ENCODE measurements around the gene SUGCT. TPM values are rescaled to one million over a fixed set of nuclear protein-coding genes. Genes with fewer than 3 reads are reported as not detected.
A peak's percentile ranks its signal among the peaks of the same experiment; 100 is the strongest.
"Not testable (repeated sequence)": the region's sequence is repeated elsewhere in the genome, so short reads cannot be mapped to it uniquely, and the experiment has no call there.

SUGCT gene
- 1 to 10 TPM in 1 of 2 donors, under 1 TPM in 1; 0.74 to 1.3 TPM for total RNA-seq

GRCh38 chr7:40134428-40135316, at the start of gene SUGCT, which contains the start of gene MPLKIP:
SUGCT (plus strand) TSS chr7:40135005.
MPLKIP (minus strand) TSS chr7:40134622; CDS start chr7:40134567, 55 bp downstream.
- Mint-ChIP-seq H3K27ac (peak within 1 kb of the TSS; percentile 83 to 92), H3K36me3 (no peaks in the 10 kb centered on the region), H3K9me3 (no peaks in the 10 kb centered on the region), H3K4me1 (ENCODE audit: low read depth in 2 of 2) (peaks cover 10 to 12% of the 10 kb centered on the region in 2 donors), H3K27me3 (peaks cover 8 to 9% of the 10 kb centered on the region in 2 donors), H3K4me3 (peak within 1 kb of the TSS; percentile 94)
- DNase-seq (ENCODE audit: low spot score) (peak; percentile 84), ATAC-seq (peak; percentile 95 to 96)

GRCh38 chr7:40092182-40092581, 42.6 kb upstream of the SUGCT start:
- Mint-ChIP-seq H3K27me3 (no peaks in the 10 kb centered on the region), H3K4me3 (no peak overlapping the region), H3K27ac (no peak overlapping the region)

GRCh38 chr7:40093631-40094350, 41.0 kb upstream of the SUGCT start:
- ATAC-seq (no peak), DNase-seq (ENCODE audit: low spot score) (no peak)
- H3K4me3 Mint-ChIP-seq: no peak overlapping the region
- no peak overlapping the region for H3K27ac Mint-ChIP-seq
- peaks cover 0 to 7% of the 10 kb centered on the region in 2 donors for H3K4me1 Mint-ChIP-seq (ENCODE audit: low read depth in 2 of 2)
- no peaks in the 10 kb centered on the region for H3K27me3 Mint-ChIP-seq
- H3K36me3 Mint-ChIP-seq: peaks cover 19% of the 10 kb centered on the region
- no peaks in the 10 kb centered on the region for H3K9me3 Mint-ChIP-seq

More at GRCh38 chr7:40092182-40092581, 42.6 kb upstream of the SUGCT start:
- Mint-ChIP-seq H3K4me1 (ENCODE audit: low read depth in 2 of 2) (peaks cover 0 to 7% of the 10 kb centered on the region in 2 donors), H3K36me3 (peaks cover 15% of the 10 kb centered on the region), H3K9me3 (no peaks in the 10 kb centered on the region)
- no peak for DNase-seq (ENCODE audit: low spot score)
- no peak for ATAC-seq

GRCh38 chr7:40095230-40095629, 39.6 kb upstream of the SUGCT start:
- ATAC-seq: no peak
- H3K4me3 Mint-ChIP-seq: no peak overlapping the region
- H3K36me3 Mint-ChIP-seq: peaks cover 14% of the 10 kb centered on the region

GRCh38 chr7:40095695-40096327, 39.0 kb upstream of the SUGCT start:
- H3K27me3 Mint-ChIP-seq: no peaks in the 10 kb centered on the region
- no peak overlapping the region for H3K27ac Mint-ChIP-seq
- no peak for DNase-seq (ENCODE audit: low spot score)
- peaks cover 14% of the 10 kb centered on the region for H3K36me3 Mint-ChIP-seq
- ATAC-seq: no peak
- no peak overlapping the region for H3K4me3 Mint-ChIP-seq
- H3K4me1 Mint-ChIP-seq (ENCODE audit: low read depth in 2 of 2): peaks cover 0 to 4% of the 10 kb centered on the region in 2 donors
- no peaks in the 10 kb centered on the region for H3K9me3 Mint-ChIP-seq

More at GRCh38 chr7:40095230-40095629, 39.6 kb upstream of the SUGCT start:
- H3K4me1 Mint-ChIP-seq (ENCODE audit: low read depth in 2 of 2): peaks cover 0 to 4% of the 10 kb centered on the region in 2 donors
- no peaks in the 10 kb centered on the region for H3K27me3 Mint-ChIP-seq
- DNase-seq (ENCODE audit: low spot score): no peak
- no peaks in the 10 kb centered on the region for H3K9me3 Mint-ChIP-seq
- no peak overlapping the region for H3K27ac Mint-ChIP-seq

GRCh38 chr7:40097728-40098127, 37.1 kb upstream of the SUGCT start:
- DNase-seq (ENCODE audit: low spot score): no peak
- H3K27ac Mint-ChIP-seq: no peak overlapping the region
- H3K9me3 Mint-ChIP-seq: no peaks in the 10 kb centered on the region
- peaks cover 14% of the 10 kb centered on the region for H3K36me3 Mint-ChIP-seq
- ATAC-seq: no peak
- H3K27me3 Mint-ChIP-seq: no peaks in the 10 kb centered on the region
- H3K4me3 Mint-ChIP-seq: no peak overlapping the region
- peaks cover 0 to 4% of the 10 kb centered on the region in 2 donors for H3K4me1 Mint-ChIP-seq (ENCODE audit: low read depth in 2 of 2)

GRCh38 chr7:40098810-40099209, 36.0 kb upstream of the SUGCT start:
- Mint-ChIP-seq H3K36me3 (peaks cover 16% of the 10 kb centered on the region), H3K4me1 (ENCODE audit: low read depth in 2 of 2) (peaks cover 0 to 4% of the 10 kb centered on the region in 2 donors), H3K9me3 (no peaks in the 10 kb centered on the region), H3K27ac (no peak overlapping the region), H3K4me3 (no peak overlapping the region), H3K27me3 (no peaks in the 10 kb centered on the region)
- ATAC-seq: no peak
- DNase-seq (ENCODE audit: low spot score): no peak

GRCh38 chr7:40099837-40100236, 35.0 kb upstream of the SUGCT start:
- H3K36me3 Mint-ChIP-seq: peaks cover 8% of the 10 kb centered on the region
- ATAC-seq (no peak), DNase-seq (ENCODE audit: low spot score) (no peak)
- no peaks in the 10 kb centered on the region for H3K9me3 Mint-ChIP-seq
- H3K4me1 Mint-ChIP-seq (ENCODE audit: low read depth in 2 of 2): no peaks in the 10 kb centered on the region
- no peaks in the 10 kb centered on the region for H3K27me3 Mint-ChIP-seq
- no peak overlapping the region for H3K27ac Mint-ChIP-seq
- no peak overlapping the region for H3K4me3 Mint-ChIP-seq

GRCh38 chr7:40101201-40101600, 33.6 kb upstream of the SUGCT start:
- ATAC-seq (no peak), DNase-seq (ENCODE audit: low spot score) (no peak)
- H3K4me3 Mint-ChIP-seq: no peak overlapping the region
- no peaks in the 10 kb centered on the region for H3K27me3 Mint-ChIP-seq
- no peaks in the 10 kb centered on the region for H3K9me3 Mint-ChIP-seq
- H3K4me1 Mint-ChIP-seq (ENCODE audit: low read depth in 2 of 2): no peaks in the 10 kb centered on the region
- H3K27ac Mint-ChIP-seq: no peak overlapping the region
- peaks cover 8% of the 10 kb centered on the region for H3K36me3 Mint-ChIP-seq

- Mint-ChIP-seq H3K36me3 (peaks cover 4% of the 10 kb centered on the region), H3K27me3 (no peaks in the 10 kb centered on the region), H3K4me3 (no peak overlapping the region), H3K27ac (no peak overlapping the region), H3K9me3 (no peaks in the 10 kb centered on the region), H3K4me1 (ENCODE audit: low read depth in 2 of 2) (no peaks in the 10 kb centered on the region)
- DNase-seq (ENCODE audit: low spot score) (no peak), ATAC-seq (no peak)
Measured at GRCh38 chr7:40102897-40103296, 31.9 kb upstream of the SUGCT start.

- DNase-seq (ENCODE audit: low spot score): no peak
- ATAC-seq: no peak
- Mint-ChIP-seq H3K27ac (no peak overlapping the region), H3K9me3 (no peaks in the 10 kb centered on the region), H3K4me1 (ENCODE audit: low read depth in 2 of 2) (no peaks in the 10 kb centered on the region), H3K4me3 (no peak overlapping the region), H3K36me3 (peaks cover 4% of the 10 kb centered on the region), H3K27me3 (no peaks in the 10 kb centered on the region)
Measured at GRCh38 chr7:40105879-40106473, 28.8 kb upstream of the SUGCT start.

GRCh38 chr7:40115936-40116335, 18.9 kb upstream of the SUGCT start:
- DNase-seq (ENCODE audit: low spot score) (no peak), ATAC-seq (no peak)
- H3K4me3 Mint-ChIP-seq: no peak overlapping the region
- H3K36me3 Mint-ChIP-seq: no peaks in the 10 kb centered on the region
- no peaks in the 10 kb centered on the region for H3K27me3 Mint-ChIP-seq
- no peaks in the 10 kb centered on the region for H3K4me1 Mint-ChIP-seq (ENCODE audit: low read depth in 2 of 2)
- no peaks in the 10 kb centered on the region for H3K9me3 Mint-ChIP-seq
- H3K27ac Mint-ChIP-seq: no peak overlapping the region

GRCh38 chr7:40117199-40117598, 17.6 kb upstream of the SUGCT start:
- not testable (repeated sequence) for H3K27ac Mint-ChIP-seq; ATAC-seq; H3K36me3 Mint-ChIP-seq; H3K9me3 Mint-ChIP-seq; H3K4me3 Mint-ChIP-seq; H3K4me1 Mint-ChIP-seq (ENCODE audit: low read depth in 2 of 2); H3K27me3 Mint-ChIP-seq; DNase-seq (ENCODE audit: low spot score)

Measured in natural killer cell treated with Interleukin-12 subunit alpha and Interleukin-12 subunit beta and Interleukin-15 and Interleukin-18, amount 100 ng/mL, for 72 hours (primary cell).